D341Med (cell line): Measurements from ENCODE around the gene SOX11.

Experiments
- DNase-seq: peaks from one replicate; pipeline ENCODE4 v3.0.0; 2012; ENCODE audit warnings: low spot score

The SOX11 gene

GRCh38 chr2:5723791-5724735 is 31.9 kb downstream of the SOX11 start:
- no peak for DNase-seq

GRCh38 chr2:5725072-5725471 is 32.9 kb downstream of the SOX11 start:
- DNase-seq = no peak

GRCh38 chr2:5725794-5726463 is 33.7 kb downstream of the SOX11 start:
- no peak for DNase-seq

GRCh38 chr2:5727235-5727634 is 35.1 kb downstream of the SOX11 start:
- no peak for DNase-seq

GRCh38 chr2:5729416-5729815 is 37.2 kb downstream of the SOX11 start:
- no peak for DNase-seq

- DNase-seq = no peak
These were observed 38.2 kb downstream of the SOX11 start for GRCh38 chr2:5730386-5730785.

GRCh38 chr2:5734859-5735520 is 42.8 kb downstream of the SOX11 start:
- no peak for DNase-seq

- DNase-seq = no peak
These were observed 43.3 kb downstream of the SOX11 start for GRCh38 chr2:5735521-5735861.

GRCh38 chr2:5736050-5736449 is 43.9 kb downstream of the SOX11 start:
- DNase-seq = no peak

GRCh38 chr2:5736886-5737285 is 44.7 kb downstream of the SOX11 start:
- DNase-seq = no peak

- DNase-seq = no peak
These were observed 47.9 kb downstream of the SOX11 start for GRCh38 chr2:5740053-5740452.

- DNase-seq = no peak
These were observed 48.6 kb downstream of the SOX11 start for GRCh38 chr2:5740817-5741216.

- no peak for DNase-seq
These were observed 49.1 kb downstream of the SOX11 start for GRCh38 chr2:5741242-5741641.

GRCh38 chr2:5742126-5742525 is 49.9 kb downstream of the SOX11 start:
- no peak for DNase-seq

GRCh38 chr2:5748391-5748790 is 56.2 kb downstream of the SOX11 start:
- DNase-seq = no peak

GRCh38 chr2:5748946-5749345 is 56.8 kb downstream of the SOX11 start:
- DNase-seq = no peak

GRCh38 chr2:5749347-5749746 is 57.2 kb downstream of the SOX11 start:
- no peak for DNase-seq
